HG03354 (cell line): Measurements from ENCODE around the gene CKAP4.
A peak's percentile ranks its signal among the peaks of the same experiment; 100 is the strongest.

Experiments
- ATAC-seq: cut with Tn5 transposase; IDR thresholded peaks from one replicate; pipeline ENCODE4 v1.9.1; 2021; ENCODE audit warnings: mild to moderate bottlenecking; ENCODE audit not compliant: unreplicated experiment, poor library complexity, severe bottlenecking

CKAP4 gene

DNA sequence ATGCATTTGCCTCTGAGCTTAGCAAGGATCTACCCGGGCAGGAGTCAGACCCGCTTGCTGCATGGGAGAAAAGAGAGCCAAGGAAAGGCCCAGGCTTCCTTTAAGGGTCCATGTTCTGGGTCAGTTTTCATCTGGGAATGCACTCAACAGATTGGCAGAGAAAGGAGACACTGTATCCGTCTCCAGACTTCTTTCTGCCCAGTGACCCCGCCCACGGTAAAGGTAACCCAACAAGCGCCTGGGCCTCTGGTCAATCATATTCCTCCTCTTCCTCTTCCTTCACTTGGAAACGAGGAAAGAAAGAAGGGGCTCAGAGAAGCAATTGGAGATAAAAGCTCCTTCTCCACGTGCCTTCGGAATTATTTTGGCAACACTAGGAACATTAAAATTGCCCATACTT lies 27.6 kb upstream of the CKAP4 start:
- no peak for ATAC-seq

DNA sequence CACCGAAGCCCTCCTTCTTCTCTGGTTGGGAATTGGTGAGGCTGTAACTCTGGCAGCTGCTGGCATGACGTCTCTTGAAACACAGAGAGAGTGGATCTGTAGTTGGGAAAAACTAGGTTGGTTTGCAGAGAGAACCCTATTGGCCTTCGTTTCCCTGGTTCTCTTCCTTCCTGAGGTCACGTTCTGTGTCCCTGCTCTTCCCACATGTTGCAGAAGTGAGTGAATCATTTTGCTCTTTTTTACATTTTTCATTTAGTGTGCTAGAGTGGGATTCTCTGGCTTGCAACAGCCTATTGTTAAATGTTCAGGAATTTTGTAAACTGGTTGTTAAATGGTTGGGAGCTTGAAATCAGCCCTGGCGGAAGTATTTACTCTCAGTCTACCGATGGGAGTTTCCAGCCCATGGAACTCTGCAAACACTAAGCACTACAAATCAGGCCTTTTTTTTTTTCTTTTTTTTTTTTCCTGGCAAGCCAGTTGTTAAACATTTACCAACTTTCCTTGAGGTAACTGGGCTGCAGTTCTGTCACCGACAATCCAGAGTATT lies 26.8 kb upstream of the CKAP4 start:
- ATAC-seq = no peak

GRCh38 chr12:106274012-106274411 lies 26.2 kb upstream of the CKAP4 start:
- no peak for ATAC-seq

DNA sequence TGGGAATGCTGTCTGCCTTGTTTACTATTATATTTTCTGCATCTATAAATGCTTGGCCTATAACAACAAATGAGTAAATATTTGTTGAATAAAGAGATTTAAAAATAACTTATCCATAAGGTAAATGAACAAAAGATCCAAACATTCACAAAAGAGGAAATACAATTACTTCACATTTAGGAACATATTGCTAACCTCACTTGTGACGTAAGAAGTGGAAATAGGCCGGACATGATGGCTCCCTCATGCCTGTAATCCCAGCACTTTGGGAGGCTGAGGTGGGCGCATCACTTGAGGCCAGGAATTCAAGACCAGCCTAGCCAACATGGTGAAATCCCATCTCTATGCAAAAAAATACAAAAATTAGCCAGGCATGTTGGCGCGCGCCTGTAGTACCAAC lies 25.7 kb upstream of the CKAP4 start:
- no peak for ATAC-seq

GRCh38 chr12:106271575-106272505 lies 24.0 kb upstream of the CKAP4 start:
- no peak for ATAC-seq

GRCh38 chr12:106269150-106269771 lies 21.4 kb upstream of the CKAP4 start:
- ATAC-seq = no peak

GRCh38 chr12:106267535-106267934 lies 19.7 kb upstream of the CKAP4 start:
- ATAC-seq = no peak

DNA sequence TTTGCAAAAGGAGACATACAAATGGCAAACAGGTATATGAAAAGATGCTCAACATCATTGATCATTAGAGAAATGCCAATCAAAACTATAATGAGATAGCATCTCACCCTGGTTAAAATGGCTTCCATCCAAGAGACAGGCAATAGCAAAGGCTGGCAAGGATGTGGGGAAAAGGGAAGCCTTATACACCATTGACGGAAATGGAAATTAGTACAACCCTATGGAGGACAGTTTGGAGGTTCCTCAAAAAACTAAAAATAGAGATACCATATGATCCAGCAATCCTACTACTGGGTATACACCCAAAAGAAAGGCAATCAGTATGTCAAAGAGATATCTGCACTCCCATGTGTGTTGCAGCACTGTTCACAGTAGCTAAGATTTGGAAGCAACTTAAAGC lies 17.3 kb upstream of the CKAP4 start:
- no peak for ATAC-seq

GRCh38 chr12:106258935-106259334 lies 11.1 kb upstream of the CKAP4 start:
- ATAC-seq = no peak

DNA sequence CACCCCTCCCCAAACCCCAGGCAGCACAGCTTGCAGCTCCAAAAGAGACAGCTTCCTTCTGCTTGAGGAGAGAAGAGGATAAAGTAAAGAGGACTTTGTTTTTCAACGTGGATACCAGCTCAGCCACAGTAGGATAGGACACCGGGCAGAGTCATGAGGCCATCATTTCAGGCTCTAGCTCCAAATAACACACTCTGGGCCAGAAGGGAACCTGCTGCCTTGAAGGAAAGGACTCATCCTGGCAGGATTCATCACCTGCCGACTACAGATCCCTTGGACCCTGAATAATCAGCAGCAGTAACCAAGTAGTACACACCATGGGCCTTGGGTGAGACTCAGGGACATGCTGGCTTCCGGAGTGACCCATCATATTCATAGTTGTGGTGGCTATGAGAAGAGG lies 10.4 kb upstream of the CKAP4 start:
- ATAC-seq = no peak

- no peak for ATAC-seq
Observed at GRCh38 chr12:106256524-106256923, 8.7 kb upstream of the CKAP4 start.

GRCh38 chr12:106255952-106256351 lies 8.1 kb upstream of the CKAP4 start:
- ATAC-seq = no peak

DNA sequence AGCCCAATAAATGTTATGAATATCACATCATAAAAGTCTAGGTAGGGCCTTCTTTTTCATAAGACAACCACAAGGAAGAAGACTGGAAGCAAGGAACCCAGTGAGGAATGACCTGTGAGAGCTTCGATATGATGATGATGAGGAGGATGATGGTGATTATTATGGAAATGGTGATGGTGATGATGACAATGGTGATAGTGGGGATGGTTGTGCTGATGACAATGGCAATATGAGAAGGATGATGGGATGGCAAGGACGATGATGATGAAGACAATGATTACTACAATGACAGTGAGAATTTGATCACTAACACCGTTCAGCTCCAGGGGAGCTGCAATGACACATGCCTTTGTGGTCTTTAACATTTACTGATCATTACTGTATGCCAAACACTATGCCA lies 7.7 kb upstream of the CKAP4 start:
- no peak for ATAC-seq

GRCh38 chr12:106254724-106255123 lies 6.9 kb upstream of the CKAP4 start:
- ATAC-seq = no peak

DNA sequence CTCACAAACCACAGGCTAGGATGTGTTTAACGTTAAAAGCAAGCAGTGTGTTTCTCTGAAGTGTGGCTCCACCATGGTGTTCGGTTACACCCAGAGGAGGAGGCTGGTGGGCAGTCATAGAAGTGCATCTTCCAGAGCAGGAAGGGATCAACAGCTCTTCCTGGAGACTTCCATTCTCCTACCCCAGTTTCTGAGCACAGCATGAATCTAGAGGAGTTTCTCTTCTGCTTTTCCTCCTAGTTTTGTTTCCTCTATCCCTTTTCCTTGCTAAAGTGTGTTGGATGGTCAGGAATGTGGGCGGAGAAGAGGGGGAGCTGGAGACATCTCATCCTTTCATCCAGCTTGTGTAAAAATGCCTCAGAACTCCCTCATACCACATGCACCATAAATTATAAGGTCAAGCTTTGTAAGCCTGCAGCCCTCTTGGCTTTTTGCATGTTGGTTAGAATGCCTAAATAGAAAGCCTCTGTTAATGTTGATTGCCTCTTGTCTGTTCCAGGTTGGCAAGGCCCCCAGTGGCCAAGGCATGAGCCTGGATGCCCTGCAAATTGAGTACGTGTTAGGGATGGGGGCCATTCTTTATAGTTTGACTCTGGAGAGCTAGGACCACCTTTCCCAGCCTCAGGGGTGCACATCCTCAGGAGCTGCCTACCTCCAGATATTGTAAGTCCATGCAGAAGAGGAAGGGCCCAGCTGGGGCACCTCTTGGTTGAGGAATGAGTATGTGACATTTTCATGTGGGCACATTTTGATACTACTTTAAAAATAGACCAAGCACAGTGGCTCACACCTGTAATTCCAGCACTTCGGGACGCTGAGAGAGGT lies 4.0 kb upstream of the CKAP4 start:
- ATAC-seq = no peak

- ATAC-seq = peak; percentile 82
Observed at GRCh38 chr12:106249411-106250135, 1.8 kb upstream of the CKAP4 start.

DNA sequence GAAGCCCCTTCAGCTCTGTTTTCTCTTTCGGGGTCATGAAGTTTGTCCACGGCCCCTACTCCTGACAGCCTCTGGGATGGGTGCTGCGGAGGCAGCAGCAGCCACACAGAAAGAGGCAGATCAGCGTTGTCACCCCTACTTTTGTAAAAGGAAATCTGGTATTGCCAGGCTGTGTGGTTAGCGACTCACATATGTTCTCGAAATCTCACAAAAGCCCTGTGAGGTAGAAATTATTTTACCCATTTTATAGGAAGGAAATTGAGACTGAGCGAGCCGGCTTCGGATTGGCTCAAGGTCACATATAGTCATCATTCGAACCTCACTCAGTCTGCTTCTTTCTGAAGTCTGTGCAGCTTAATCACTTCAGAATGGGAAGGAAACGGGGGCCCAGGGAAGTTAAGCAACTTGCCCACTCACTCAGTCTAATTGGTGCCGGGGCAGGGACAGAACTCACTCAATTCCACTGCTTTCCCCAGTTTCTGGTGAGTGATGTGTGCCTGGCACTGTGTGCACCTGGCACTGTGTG lies 1.1 kb upstream of the CKAP4 start:
- no peak for ATAC-seq

DNA sequence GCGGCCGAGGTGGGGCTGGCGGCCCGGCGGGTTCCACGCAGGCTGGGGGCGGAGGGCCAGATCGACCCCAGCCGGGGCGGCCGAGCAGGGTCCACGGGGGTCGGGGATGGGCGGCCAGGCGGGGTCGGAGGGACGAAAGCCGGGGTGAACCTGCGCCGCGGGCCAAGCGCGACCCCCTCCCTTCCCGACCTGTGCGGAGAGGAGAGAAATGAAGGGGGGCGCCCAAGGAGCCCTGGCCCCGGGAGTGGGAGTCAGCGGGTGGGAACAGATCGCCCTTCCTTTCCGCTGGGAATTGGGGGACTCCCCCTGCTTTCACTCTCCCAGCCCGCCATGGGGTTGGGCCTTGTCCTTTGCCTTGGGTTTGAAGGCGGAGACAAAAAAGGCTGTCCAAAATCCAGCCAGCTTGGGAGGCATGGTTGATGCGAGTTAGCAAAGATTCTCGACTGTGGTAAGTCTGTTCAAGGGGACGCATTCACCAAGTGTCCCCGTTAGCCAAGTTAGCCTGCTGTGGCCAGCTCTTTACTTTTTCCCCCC lies 559 bp upstream of the CKAP4 start:
- peak; percentile 14 for ATAC-seq
